ENCODE measurements around the gene MAPT. TPM values are rescaled to one million over a fixed set of nuclear protein-coding genes. Genes with fewer than 3 reads are reported as not detected.

MAPT gene
- total RNA-seq, 1 experiment from 2014 or later: 3.6 TPM

DNA sequence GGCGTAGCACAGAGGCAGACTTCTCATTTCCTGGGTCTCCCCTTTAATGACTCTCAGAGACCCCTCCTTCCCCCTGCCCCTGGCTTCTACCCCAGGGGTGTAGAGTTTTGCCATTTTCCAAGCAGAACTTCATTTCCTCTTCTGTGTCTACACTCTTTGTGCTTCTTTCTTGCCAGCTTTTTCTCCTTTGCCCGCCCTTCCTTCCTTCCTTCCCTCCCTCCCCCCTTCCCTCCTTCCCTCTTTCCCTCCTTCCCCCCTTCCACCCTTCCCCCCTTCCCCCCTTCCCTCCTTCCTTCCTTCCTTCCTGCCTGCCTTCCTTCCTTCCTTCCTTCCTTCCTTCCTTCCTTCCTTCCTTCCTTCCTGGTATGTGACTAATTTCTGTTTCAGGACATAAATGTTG, 47.0 kb downstream of the MAPT start:
- Histone ChIP-seq H3K9me3 (ENCODE audit: low read length) (no peaks in the 10 kb centered on the region), H3F3A (ENCODE audit: low read length, unreplicated experiment) (no peaks in the 10 kb centered on the region), H4K20me1 (ENCODE audit: low read length) (no peaks in the 10 kb centered on the region), H3K27ac (ENCODE audit: low read length) (no peak overlapping the region), H3K4me2 (ENCODE audit: low read length) (no peak overlapping the region), H3K4me1 (ENCODE audit: insufficient read depth, low read length) (no peaks in the 10 kb centered on the region), H3K79me2 (ENCODE audit: low read length) (no peaks in the 10 kb centered on the region), H3K9ac (ENCODE audit: low read length) (no peak overlapping the region), H3K9me2 (replicated peaks; ENCODE audit: low read length) (no peaks in the 10 kb centered on the region), H3K36me3 (ENCODE audit: low read depth, low read length) (no peaks in the 10 kb centered on the region), H3K4me3 (ENCODE audit: low read length) (no peak overlapping the region), H3K27me3 (ENCODE audit: low read length) (peaks cover 37% of the 10 kb centered on the region), H2AFZ (ENCODE audit: low read length) (no peak overlapping the region)
- BruUV-seq (replicated peaks): no TSS peak
- intact Hi-C loops (cut with micrococcal nuclease): no loop called here
- CTCF ChIA-PET: no interaction called here
- DNase-seq: no peak
- no peak for ATAC-seq
- POLR2A ChIA-PET (ENCODE audit: unreplicated experiment): no interaction called here
- TF ChIP-seq EZH2phosphoT487 (IDR thresholded peaks at IDR 0.05; ENCODE audit: borderline replicate concordance, low read length) (no peak), EZH2 (IDR thresholded peaks at IDR 0.05; ENCODE audit: low read length, unreplicated experiment) (no peak)
- TF ChIP-seq, protein P1, sequence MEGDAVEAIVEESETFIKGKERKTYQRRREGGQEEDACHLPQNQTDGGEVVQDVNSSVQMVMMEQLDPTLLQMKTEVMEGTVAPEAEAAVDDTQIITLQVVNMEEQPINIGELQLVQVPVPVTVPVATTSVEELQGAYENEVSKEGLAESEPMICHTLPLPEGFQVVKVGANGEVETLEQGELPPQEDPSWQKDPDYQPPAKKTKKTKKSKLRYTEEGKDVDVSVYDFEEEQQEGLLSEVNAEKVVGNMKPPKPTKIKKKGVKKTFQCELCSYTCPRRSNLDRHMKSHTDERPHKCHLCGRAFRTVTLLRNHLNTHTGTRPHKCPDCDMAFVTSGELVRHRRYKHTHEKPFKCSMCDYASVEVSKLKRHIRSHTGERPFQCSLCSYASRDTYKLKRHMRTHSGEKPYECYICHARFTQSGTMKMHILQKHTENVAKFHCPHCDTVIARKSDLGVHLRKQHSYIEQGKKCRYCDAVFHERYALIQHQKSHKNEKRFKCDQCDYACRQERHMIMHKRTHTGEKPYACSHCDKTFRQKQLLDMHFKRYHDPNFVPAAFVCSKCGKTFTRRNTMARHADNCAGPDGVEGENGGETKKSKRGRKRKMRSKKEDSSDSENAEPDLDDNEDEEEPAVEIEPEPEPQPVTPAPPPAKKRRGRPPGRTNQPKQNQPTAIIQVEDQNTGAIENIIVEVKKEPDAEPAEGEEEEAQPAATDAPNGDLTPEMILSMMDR (conservative IDR thresholded peaks at IDR 0.05; ENCODE audit: low read depth, low read length): no peak

DNA sequence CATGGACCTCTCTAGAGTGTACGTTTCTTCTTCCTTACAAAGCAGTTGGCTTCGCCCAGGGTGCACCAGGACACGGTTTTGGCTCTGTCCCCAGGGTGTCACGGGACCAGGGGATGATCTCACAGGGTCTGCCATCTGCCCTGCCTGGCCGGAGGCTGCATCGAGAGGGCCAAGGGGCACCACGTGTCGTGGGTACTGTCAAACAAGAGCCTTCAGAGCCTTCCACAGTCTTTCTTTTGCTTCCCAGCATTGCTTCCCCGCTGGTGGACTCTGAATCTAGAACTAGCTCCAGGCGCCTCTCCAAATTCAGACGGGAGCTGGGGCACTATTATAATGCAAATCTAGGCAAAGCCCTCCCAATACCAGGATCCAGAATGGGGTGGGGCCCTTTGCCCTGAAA, 47.9 kb downstream of the MAPT start:
- Histone ChIP-seq H3K9me2 (replicated peaks; ENCODE audit: low read length) (no peaks in the 10 kb centered on the region), H3K27me3 (ENCODE audit: low read length) (peaks cover 37% of the 10 kb centered on the region), H3K79me2 (ENCODE audit: low read length) (no peaks in the 10 kb centered on the region), H2AFZ (ENCODE audit: low read length) (no peak overlapping the region), H4K20me1 (ENCODE audit: low read length) (no peaks in the 10 kb centered on the region), H3F3A (ENCODE audit: low read length, unreplicated experiment) (no peaks in the 10 kb centered on the region), H3K4me3 (ENCODE audit: low read length) (no peak overlapping the region), H3K9ac (ENCODE audit: low read length) (no peak overlapping the region), H3K9me3 (ENCODE audit: low read length) (no peaks in the 10 kb centered on the region), H3K27ac (ENCODE audit: low read length) (no peak overlapping the region), H3K4me1 (ENCODE audit: insufficient read depth, low read length) (no peaks in the 10 kb centered on the region), H3K36me3 (ENCODE audit: low read depth, low read length) (no peaks in the 10 kb centered on the region), H3K4me2 (ENCODE audit: low read length) (no peak overlapping the region)
- ChIA-PET CTCF (no interaction called here), POLR2A (ENCODE audit: unreplicated experiment) (no interaction called here)
- no TSS peak for BruUV-seq (replicated peaks)
- intact Hi-C loops (cut with micrococcal nuclease): no loop called here
- no peak for ATAC-seq
- TF ChIP-seq EZH2 (IDR thresholded peaks at IDR 0.05; ENCODE audit: low read length, unreplicated experiment): no peak
- TF ChIP-seq, protein P1 (conservative IDR thresholded peaks at IDR 0.05; ENCODE audit: low read depth, low read length): no peak
- TF ChIP-seq EZH2phosphoT487 (IDR thresholded peaks at IDR 0.05; ENCODE audit: borderline replicate concordance, low read length): no peak
- DNase-seq: no peak

DNA sequence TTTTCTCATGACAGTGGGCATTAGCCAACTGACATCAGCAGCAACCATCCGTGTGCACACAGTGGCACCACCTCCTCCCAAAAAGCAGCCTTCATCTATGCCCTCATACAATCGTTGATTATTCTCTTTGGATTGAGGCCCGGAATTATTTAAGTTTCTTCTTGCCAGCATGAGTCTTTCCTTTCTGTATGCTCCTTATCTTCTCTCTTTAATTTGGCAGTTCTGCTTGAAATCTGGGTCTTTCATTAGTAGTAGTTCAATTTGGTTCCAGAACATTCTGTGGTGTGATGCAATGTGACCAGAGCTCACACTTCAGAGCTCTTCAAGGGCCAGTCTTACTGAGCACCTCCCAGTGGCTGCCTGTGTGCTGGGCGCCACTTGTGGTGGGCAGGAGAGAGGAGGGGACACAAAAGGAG, 52.5 kb downstream of the MAPT start:
- no peak overlapping the region for H2AFZ ChIP-seq (ENCODE audit: low read length)
- no peaks in the 10 kb centered on the region for H3F3A ChIP-seq (ENCODE audit: low read length, unreplicated experiment)
- DNase-seq (no peak), ATAC-seq (no peak)
- H3K4me3 ChIP-seq (ENCODE audit: low read length): no peak overlapping the region
- no peaks in the 10 kb centered on the region for H3K9me3 ChIP-seq (ENCODE audit: low read length)
- no peak overlapping the region for H3K9ac ChIP-seq (ENCODE audit: low read length)
- BruUV-seq (replicated peaks): no TSS peak
- no peaks in the 10 kb centered on the region for H3K9me2 ChIP-seq (replicated peaks; ENCODE audit: low read length)
- no peak overlapping the region for H3K4me2 ChIP-seq (ENCODE audit: low read length)
- POLR2A ChIA-PET (ENCODE audit: unreplicated experiment): no interaction called here
- no peaks in the 10 kb centered on the region for H4K20me1 ChIP-seq (ENCODE audit: low read length)
- H3K79me2 ChIP-seq (ENCODE audit: low read length): no peaks in the 10 kb centered on the region
- H3K27ac ChIP-seq (ENCODE audit: low read length): no peak overlapping the region
- peaks cover 36% of the 10 kb centered on the region for H3K27me3 ChIP-seq (ENCODE audit: low read length)
- H3K4me1 ChIP-seq (ENCODE audit: insufficient read depth, low read length): peaks cover 10% of the 10 kb centered on the region
- CTCF ChIA-PET: no interaction called here
- H3K36me3 ChIP-seq (ENCODE audit: low read depth, low read length): no peaks in the 10 kb centered on the region
- TF ChIP-seq EZH2phosphoT487 (IDR thresholded peaks at IDR 0.05; ENCODE audit: borderline replicate concordance, low read length) (no peak), EZH2 (IDR thresholded peaks at IDR 0.05; ENCODE audit: low read length, unreplicated experiment) (no peak)
- TF ChIP-seq, protein P1 (conservative IDR thresholded peaks at IDR 0.05; ENCODE audit: low read depth, low read length): no peak
- intact Hi-C loops (cut with micrococcal nuclease): no loop called here

All from PC-3 (cell line).